Suprapubic skin (tissue), 4 donors: ENCODE data around the gene NAT14. TPM values are rescaled to one million over a fixed set of nuclear protein-coding genes. Genes with fewer than 3 reads are reported as not detected.

ENCODE experiments used
- DNase-seq, 2 donors: peaks; one replicate each; pipeline ENCODE4 v3.0.0-alpha.2; 2019; ENCODE audit warnings: low spot score in 2 of 2
- H3K27ac ChIP-seq: fragments of 200-600 bp; sonication (generic); one replicate; pipeline ENCODE4 v1.5.1; 2019
- H3K27me3 ChIP-seq: fragments of 200-600 bp; sonication (generic); one replicate; pipeline ENCODE4 v1.5.1; 2019
- H3K36me3 ChIP-seq: fragments of 200-600 bp; sonication (generic); one replicate; pipeline ENCODE4 v1.5.1; 2019
- H3K4me1 ChIP-seq: fragments of 200-600 bp; sonication (generic); one replicate; pipeline ENCODE4 v1.5.1; 2019
- H3K4me3 ChIP-seq: fragments of 200-600 bp; sonication (generic); one replicate; pipeline ENCODE4 v1.5.1; 2019; ENCODE audit warnings: mild to moderate bottlenecking
- H3K9me3 ChIP-seq: fragments of 200-600 bp; sonication (generic); one replicate; pipeline ENCODE4 v1.5.1; 2019
- CTCF ChIP-seq, 2 donors: fragments of 200-600 bp in 1 of 2; fragments of 450-650 bp in 1 of 2; sonication (generic) in 1 of 2; IDR thresholded peaks; one replicate each; pipeline ENCODE4 v1.5.1; 2016 to 2019; ENCODE audit warnings: antibody characterized with exemption in 2 of 2, mild to moderate bottlenecking in 1 of 2, moderate library complexity in 1 of 2
- EP300 ChIP-seq: sonication (generic); formaldehyde crosslinking; IDR thresholded peaks from one replicate; pipeline ENCODE4 v1.6.1; 2017; ENCODE audit warnings: antibody characterized with exemption
- POLR2A ChIP-seq, 2 donors: fragments of 450-650 bp; IDR thresholded peaks; one replicate each; pipeline ENCODE4 v1.6.1; 2017; ENCODE audit warnings: antibody characterized with exemption in 2 of 2, mild to moderate bottlenecking in 2 of 2, moderate library complexity in 2 of 2
- POLR2AphosphoS5 ChIP-seq, 3 donors: sonication (generic); formaldehyde crosslinking; IDR thresholded peaks; one replicate each; pipeline ENCODE4 v1.6.1; 2017; ENCODE audit warnings: antibody characterized with exemption in 3 of 3
- WGBS: methylation state at CpG from one replicate; pipeline ENCODE4 v1.1.5; 2018; 5-methylcytosine and 5-hydroxymethylcytosine counted together
- total RNA-seq, 4 donors: library from RNA; depleted of rRNA; stranded (reverse); fragments of >200 nt; gene quantifications; one replicate each; pipeline ENCODE4 v1.1.0, GENCODE V29; 2016

Gene NAT14
- total RNA-seq, 4 donors from 2014 or later = 2.4 to 4.8 (median 4.0) TPM

- Histone ChIP-seq H3K9me3 (no peaks in the 10 kb centered on the region), H3K27ac (no peak overlapping the region), H3K4me3 (no peak overlapping the region), H3K27me3 (peaks cover 37% of the 10 kb centered on the region), H3K4me1 (peaks cover 23% of the 10 kb centered on the region), H3K36me3 (peaks cover 20% of the 10 kb centered on the region)
- DNase-seq = no peak
- TF ChIP-seq EP300 (no peak), POLR2A (IDR thresholded peaks at IDR 0.05) (no peak), POLR2AphosphoS5 (IDR thresholded peaks at IDR 0.05) (no peak), CTCF (IDR thresholded peaks at IDR 0.05) (no peak)
- 88% methylated on average over 10 of the region's 12 CpGs for WGBS
Measured at GRCh38 chr19:55453511-55454260, 31.3 kb upstream of the NAT14 start.

GRCh38 chr19:55454787-55455243 is 30.2 kb upstream of the NAT14 start:
- DNase-seq = no peak
- H3K27me3 ChIP-seq = peaks cover 28% of the 10 kb centered on the region

GRCh38 chr19:55455576-55456235 is 29.3 kb upstream of the NAT14 start:
- Histone ChIP-seq H3K9me3 (no peaks in the 10 kb centered on the region), H3K36me3 (peaks cover 20% of the 10 kb centered on the region), H3K27ac (no peak overlapping the region), H3K4me1 (peaks cover 38% of the 10 kb centered on the region), H3K4me3 (no peak overlapping the region), H3K27me3 (peaks cover 22% of the 10 kb centered on the region)
- no peak for DNase-seq
- 87% methylated on average over 10 of the region's 11 CpGs for WGBS
- no peak for TF ChIP-seq CTCF (IDR thresholded peaks at IDR 0.05)
- no peak for TF ChIP-seq POLR2A (IDR thresholded peaks at IDR 0.05)
- TF ChIP-seq POLR2AphosphoS5 (IDR thresholded peaks at IDR 0.05) = no peak
- no peak for TF ChIP-seq EP300

More at GRCh38 chr19:55454787-55455243, 30.2 kb upstream of the NAT14 start:
- Histone ChIP-seq H3K9me3 (no peaks in the 10 kb centered on the region), H3K36me3 (peaks cover 20% of the 10 kb centered on the region), H3K4me1 (peaks cover 30% of the 10 kb centered on the region), H3K4me3 (no peak overlapping the region), H3K27ac (no peak overlapping the region)
- WGBS = 78% methylated on average over 4 of the region's 14 CpGs
- TF ChIP-seq CTCF (IDR thresholded peaks at IDR 0.05) = peak in 1 of 2 donors; percentile 63
- TF ChIP-seq POLR2AphosphoS5 (IDR thresholded peaks at IDR 0.05) = no peak

- H3K27me3 ChIP-seq = peaks cover 16% of the 10 kb centered on the region
- DNase-seq = no peak
- 87% methylated on average over 14 of the region's 14 CpGs for WGBS
Measured at GRCh38 chr19:55456347-55456746, 28.6 kb upstream of the NAT14 start.

More at GRCh38 chr19:55456347-55456746, 28.6 kb upstream of the NAT14 start:
- Histone ChIP-seq H3K4me3 (no peak overlapping the region), H3K36me3 (peaks cover 20% of the 10 kb centered on the region), H3K27ac (no peak overlapping the region), H3K4me1 (peaks cover 39% of the 10 kb centered on the region), H3K9me3 (no peaks in the 10 kb centered on the region)
- TF ChIP-seq CTCF (IDR thresholded peaks at IDR 0.05) = no peak
- no peak for TF ChIP-seq EP300
- no peak for TF ChIP-seq POLR2AphosphoS5 (IDR thresholded peaks at IDR 0.05)
- no peak for TF ChIP-seq POLR2A (IDR thresholded peaks at IDR 0.05)
